GM18861 (cell line): ENCODE measurements around the gene UNCX.
"Not testable (repeated sequence)": the region's sequence is repeated elsewhere in the genome, so short reads cannot be mapped to it uniquely, and the experiment has no call there.

Source experiments
- ATAC-seq: cut with Tn5 transposase; IDR thresholded peaks from one replicate; pipeline ENCODE4 v1.9.1; 2021; ENCODE audit not compliant: unreplicated experiment

The UNCX gene

GRCh38 chr7:1232623-1233332 lies at the start of gene UNCX:
UNCX (plus strand) TSS chr7:1232872; CDS start chr7:1233018, 146 bp downstream.
- no peak for ATAC-seq

GRCh38 chr7:1187127-1187526 lies 45.5 kb upstream of the UNCX start:
- no peak for ATAC-seq

DNA sequence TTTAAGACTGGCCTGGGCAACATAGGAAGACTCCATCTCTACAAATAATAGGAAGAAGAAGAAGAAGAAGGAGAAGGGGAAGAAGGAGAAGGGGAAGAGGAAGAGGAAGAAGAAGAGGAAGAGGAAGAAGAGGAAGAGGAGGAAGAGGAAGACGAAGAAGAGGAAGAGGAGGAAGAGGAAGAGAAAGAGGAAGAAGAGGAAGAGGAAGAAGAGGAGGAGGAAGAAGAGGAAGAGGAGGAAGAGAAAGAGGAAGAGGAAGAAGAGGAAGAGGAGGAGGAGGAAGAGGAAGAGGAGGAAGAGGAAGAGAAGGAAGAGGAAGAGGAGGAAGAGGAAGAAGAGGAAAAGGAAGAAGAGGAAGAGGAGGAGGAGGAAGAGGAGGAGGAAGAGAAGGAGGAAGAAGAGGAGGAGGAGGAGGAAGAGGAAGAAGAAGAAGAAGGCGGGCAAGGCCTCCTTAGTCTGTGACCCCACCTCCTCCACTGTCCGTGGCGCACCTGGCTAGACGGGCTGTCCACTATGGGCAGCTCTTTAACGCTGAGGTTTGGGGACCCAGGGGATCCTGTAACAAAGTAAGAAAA lies 43.9 kb upstream of the UNCX start:
- no peak for ATAC-seq

DNA sequence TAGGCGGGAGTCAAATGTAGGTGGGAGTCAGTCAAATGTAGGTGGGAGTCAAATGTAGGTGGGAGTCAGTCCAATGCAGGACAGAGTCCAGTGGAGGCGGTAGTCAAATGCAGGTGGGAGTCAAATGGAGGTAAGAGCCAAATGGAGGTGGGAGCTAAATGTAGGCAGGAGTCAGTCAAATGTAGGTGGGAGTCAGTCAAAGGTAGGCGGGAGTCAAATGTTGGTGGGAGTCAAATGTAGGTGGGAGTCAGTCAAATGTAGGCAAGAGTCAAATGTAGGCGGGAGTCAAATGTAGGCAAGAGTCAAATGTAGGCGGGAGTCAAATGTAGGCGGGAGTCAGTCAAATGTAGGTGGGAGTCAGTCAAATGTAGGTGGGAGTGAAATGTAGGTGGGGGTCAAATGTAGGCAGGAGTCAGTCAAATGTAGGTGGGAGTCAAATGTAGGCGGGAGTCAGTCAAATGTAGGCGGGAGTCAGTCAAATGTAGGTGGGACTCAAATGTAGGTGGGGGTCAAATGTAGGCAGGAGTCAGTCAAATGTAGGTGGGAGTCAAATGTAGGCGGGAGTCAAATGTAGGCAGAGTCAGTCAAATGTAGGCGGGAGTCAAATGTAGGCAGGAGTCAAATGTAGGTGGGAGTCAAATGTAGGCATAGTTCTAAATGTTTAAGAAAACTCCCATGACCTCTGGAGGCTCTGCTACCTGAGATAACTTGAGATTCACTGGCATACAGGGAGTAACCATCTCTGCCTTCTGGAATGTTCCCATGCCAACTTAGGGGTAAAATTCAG lies 42.5 kb upstream of the UNCX start:
- ATAC-seq = no peak

DNA sequence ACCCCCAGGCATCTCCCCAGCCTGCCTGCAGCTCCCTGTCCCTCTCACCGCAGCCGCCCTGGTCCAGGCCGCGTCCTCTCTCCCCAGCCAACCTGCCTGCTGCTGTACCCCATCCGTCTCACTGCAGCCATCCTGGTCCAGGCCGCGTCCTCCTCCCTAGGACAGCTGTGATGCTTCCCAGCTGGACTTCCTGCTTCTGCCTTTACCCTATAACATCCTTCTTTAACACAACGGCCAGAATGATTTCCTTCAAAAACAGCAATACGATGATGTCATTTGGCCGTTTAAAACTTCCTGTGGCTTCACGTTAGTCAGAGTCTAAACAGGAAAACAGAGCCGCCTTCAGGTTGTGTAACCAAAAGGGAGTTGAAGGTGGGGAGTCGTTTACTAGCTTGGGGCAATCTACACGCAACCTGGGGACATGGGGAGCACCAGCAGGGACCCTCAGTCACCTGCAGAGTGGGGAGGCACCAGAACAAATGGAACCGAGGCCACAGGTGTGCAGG lies 40.4 kb upstream of the UNCX start:
- no peak for ATAC-seq

DNA sequence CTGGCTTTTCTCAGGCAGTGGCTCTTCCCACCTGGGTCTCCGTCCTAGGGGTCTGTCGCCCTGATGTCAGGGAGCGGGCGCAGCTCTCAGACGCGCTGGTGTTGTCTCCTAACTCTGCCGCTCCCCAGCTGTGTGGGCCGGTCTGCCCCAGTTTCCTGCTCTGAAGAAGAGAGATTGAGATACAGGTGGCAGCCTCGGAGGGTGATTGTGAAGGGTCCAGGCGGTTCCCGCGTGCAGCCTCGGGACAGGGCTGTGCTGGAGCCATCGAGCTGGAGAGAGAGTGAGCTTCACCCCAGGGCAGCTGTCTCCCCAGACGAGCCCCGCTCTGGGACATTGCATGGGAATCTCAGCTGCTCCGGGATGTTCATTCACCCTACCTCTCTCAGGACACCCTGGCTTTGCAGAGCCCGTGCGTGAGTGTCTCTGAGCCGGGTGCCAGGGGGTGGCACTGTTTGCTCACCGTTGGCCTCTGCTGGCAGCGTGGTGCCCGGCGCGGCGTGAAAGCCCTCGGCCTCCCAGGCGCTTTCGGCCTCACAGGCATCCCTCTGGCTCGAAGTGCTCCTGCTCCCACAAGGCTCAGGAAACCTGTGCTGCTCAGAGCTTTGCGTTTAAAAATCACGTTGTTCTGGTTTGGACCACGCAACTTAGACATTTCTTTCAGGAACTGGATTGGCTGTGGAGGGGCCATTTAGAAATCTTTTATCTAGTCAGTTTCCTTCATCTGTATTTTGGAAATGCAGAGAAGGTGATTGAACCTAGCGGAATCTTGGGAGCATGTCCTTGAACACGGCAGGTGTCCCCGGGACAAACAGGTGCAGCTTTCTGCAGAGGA lies 38.9 kb upstream of the UNCX start:
- ATAC-seq = no peak

GRCh38 chr7:1196441-1196840 lies 36.2 kb upstream of the UNCX start:
- not testable (repeated sequence) for ATAC-seq

- no peak for ATAC-seq
Measured at GRCh38 chr7:1196950-1197349, 35.7 kb upstream of the UNCX start.

DNA sequence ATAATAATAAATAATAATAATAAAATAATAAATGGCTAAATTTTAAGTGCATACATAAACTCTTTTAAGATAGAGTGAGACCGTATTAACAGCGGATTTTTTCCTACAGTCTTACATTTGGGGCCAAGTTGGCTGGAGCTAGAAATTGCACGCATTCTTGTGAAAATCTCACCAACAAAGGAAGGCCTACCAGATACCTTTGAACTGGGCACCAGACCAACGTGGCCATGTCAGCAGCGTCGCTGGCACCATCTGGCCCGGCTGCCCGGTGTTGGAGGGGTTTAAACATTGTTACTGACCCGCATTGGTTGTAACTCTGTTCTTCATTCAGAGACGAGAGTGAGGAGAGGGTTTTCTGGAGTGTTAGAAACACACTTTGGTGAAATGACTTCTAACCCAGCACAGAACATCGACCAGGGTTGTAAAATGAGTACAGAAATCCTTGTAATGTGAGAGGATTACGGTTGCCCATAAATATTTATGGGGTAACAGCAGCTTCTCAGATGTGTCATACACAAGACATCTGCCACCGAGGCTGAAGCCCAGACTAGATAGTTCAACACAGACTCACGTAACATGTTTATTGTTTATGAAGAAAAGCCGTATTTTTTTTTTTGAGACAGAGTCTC lies 34.6 kb upstream of the UNCX start:
- ATAC-seq = no peak

DNA sequence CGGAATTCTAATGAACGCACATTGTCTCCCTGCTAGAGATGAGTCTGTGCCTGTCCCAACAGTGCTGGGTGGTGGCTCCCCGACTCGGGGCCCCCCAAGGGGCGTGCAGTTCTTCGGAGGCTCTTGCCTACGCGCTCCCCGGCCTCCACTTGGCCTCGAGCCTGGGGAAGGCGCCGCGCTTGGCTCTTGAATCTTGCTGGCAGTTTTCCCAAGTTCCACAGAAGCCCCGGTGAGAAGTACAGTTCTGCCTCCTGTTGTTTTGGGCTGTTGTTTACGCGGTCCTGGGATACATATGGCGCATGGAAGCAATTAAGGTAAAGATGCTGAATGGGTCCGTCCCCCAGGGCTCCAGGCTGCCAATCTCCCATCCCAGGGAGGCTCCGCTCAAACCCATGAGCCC lies 32.6 kb upstream of the UNCX start:
- no peak for ATAC-seq

- no peak for ATAC-seq
Measured at GRCh38 chr7:1201916-1202315, 30.8 kb upstream of the UNCX start.

DNA sequence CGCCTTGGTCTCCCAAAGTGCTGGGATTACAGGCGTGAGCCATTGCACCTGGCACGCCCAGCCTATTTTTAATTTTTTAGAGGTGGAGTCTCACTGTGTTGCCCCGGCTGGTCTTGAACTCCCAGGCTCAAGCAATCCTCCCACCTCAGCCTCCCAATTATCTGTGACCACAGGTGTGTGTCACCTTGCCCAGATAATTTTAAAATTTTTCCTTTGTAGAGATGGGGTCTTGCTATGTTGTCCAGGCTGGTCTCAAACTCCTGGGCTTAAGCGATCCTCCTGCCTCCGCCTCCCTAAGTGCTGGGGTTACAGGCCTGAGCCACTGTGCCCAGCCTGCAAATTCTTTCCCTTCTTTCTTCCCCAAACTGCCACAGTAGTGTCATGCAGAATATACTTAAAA lies 29.8 kb upstream of the UNCX start:
- ATAC-seq = not testable (repeated sequence)

GRCh38 chr7:1204460-1205140 lies 28.1 kb upstream of the UNCX start:
- no peak for ATAC-seq

GRCh38 chr7:1205742-1206141 lies 26.9 kb upstream of the UNCX start:
- ATAC-seq = not testable (repeated sequence)

- ATAC-seq = no peak
Measured at GRCh38 chr7:1209097-1209496, 23.6 kb upstream of the UNCX start.

GRCh38 chr7:1210321-1210978 lies 22.2 kb upstream of the UNCX start:
- ATAC-seq = no peak

- no peak for ATAC-seq
Measured at GRCh38 chr7:1210979-1211608, 21.6 kb upstream of the UNCX start.

GRCh38 chr7:1211611-1212010 lies 21.1 kb upstream of the UNCX start:
- ATAC-seq = no peak

- ATAC-seq = not testable (repeated sequence)
Measured at GRCh38 chr7:1212025-1212424, 20.6 kb upstream of the UNCX start.
